Cardiac muscle cell (in vitro differentiated cells and primary cell): ENCODE results near the gene ATP1A4. TPM values are rescaled to one million over a fixed set of nuclear protein-coding genes. Genes with fewer than 3 reads are reported as not detected.
"Not testable (repeated sequence)": the region's sequence is repeated elsewhere in the genome, so short reads cannot be mapped to it uniquely, and the experiment has no call there.

Experiments
- DNase-seq, 2 donors: peaks; one replicate each; pipeline versions ENCODE4 v3.0.0 to v3.0.0-alpha.2; 2010 to 2017; ENCODE audit warnings: low read depth in 1 of 2, low spot score in 1 of 2
- H3K27ac ChIP-seq: fragments of 200-600 bp; sonication (generic); 2 replicates; pipeline ENCODE4 v1.5.1; 2016
- H3K27me3 ChIP-seq: fragments of 200-600 bp; sonication (generic); 2 replicates; pipeline ENCODE4 v1.6.0; 2016; ENCODE audit warnings: control low read depth
- H3K36me3 ChIP-seq: fragments of 200-600 bp; sonication (generic); 2 replicates; pipeline ENCODE4 v1.5.1; 2016; ENCODE audit warnings: control low read depth
- H3K4me1 ChIP-seq: fragments of 200-600 bp; sonication (generic); 2 replicates; pipeline ENCODE4 v1.8.1; 2017; ENCODE audit warnings: low read depth, mild to moderate bottlenecking, mixed run types
- H3K4me3 ChIP-seq: fragments of 200-600 bp; sonication (generic); 2 replicates; pipeline ENCODE4 v1.5.1; 2016; ENCODE audit warnings: mild to moderate bottlenecking
- H3K9me3 ChIP-seq: fragments of 200-600 bp; sonication (generic); 2 replicates; pipeline ENCODE4 v1.5.1; 2017; ENCODE audit warnings: low read depth, mild to moderate bottlenecking, control low read depth
- polyA plus RNA-seq: library from polyadenylated mRNA; unstranded; fragments of >200 nt; fragmentation: Nextera tagmentation; extraction: Ambion mirVana; gene quantifications from 2 replicates; pipeline ENCODE4 v1.2.1, GENCODE V29; 2016
- total RNA-seq: library from RNA; depleted of rRNA; stranded (reverse); fragments of >200 nt; gene quantifications from 2 replicates; pipeline ENCODE4 v1.2.3, GENCODE V29; 2016
- TF ChIP-seq, protein P1 (sequence below): IDR thresholded peaks from 2 replicates; pipeline ENCODE4 v1.5.1; 2012; ENCODE audit warnings: low read depth, mild to moderate bottlenecking, low read length

Gene ATP1A4
- total and polyA plus RNA-seq, 2 experiments from 2014 or later, result 0.21 to 0.57 TPM

DNA sequence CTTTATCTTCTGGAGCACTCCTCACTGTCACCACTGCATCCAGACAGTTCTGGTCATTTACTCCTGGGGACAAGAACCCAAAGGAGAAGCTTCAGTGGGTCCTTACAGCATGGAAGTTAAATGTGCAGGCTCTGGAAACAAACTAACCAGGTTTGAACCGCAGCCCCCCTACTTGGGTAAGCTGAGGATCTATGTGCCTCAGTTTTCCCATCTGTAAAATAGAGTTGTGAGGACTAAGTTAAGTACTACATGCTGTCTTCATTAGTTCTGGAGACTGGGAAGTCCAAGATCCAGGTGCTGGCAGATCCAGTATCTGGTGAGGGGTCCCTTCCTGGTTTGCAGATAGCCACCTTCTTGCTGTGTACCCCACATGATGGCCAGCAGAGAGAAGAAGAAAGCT is 43.9 kb upstream of the ATP1A4 start:
- TF ChIP-seq, protein P1, sequence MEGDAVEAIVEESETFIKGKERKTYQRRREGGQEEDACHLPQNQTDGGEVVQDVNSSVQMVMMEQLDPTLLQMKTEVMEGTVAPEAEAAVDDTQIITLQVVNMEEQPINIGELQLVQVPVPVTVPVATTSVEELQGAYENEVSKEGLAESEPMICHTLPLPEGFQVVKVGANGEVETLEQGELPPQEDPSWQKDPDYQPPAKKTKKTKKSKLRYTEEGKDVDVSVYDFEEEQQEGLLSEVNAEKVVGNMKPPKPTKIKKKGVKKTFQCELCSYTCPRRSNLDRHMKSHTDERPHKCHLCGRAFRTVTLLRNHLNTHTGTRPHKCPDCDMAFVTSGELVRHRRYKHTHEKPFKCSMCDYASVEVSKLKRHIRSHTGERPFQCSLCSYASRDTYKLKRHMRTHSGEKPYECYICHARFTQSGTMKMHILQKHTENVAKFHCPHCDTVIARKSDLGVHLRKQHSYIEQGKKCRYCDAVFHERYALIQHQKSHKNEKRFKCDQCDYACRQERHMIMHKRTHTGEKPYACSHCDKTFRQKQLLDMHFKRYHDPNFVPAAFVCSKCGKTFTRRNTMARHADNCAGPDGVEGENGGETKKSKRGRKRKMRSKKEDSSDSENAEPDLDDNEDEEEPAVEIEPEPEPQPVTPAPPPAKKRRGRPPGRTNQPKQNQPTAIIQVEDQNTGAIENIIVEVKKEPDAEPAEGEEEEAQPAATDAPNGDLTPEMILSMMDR, result no peak
- H3K9me3 ChIP-seq, result no peaks in the 10 kb centered on the region
- DNase-seq, result no peak
- H3K36me3 ChIP-seq, result no peaks in the 10 kb centered on the region
- H3K27ac ChIP-seq, result no peak overlapping the region
- no peaks in the 10 kb centered on the region for H3K27me3 ChIP-seq
- no peak overlapping the region for H3K4me3 ChIP-seq
- peaks cover 5% of the 10 kb centered on the region for H3K4me1 ChIP-seq

DNA sequence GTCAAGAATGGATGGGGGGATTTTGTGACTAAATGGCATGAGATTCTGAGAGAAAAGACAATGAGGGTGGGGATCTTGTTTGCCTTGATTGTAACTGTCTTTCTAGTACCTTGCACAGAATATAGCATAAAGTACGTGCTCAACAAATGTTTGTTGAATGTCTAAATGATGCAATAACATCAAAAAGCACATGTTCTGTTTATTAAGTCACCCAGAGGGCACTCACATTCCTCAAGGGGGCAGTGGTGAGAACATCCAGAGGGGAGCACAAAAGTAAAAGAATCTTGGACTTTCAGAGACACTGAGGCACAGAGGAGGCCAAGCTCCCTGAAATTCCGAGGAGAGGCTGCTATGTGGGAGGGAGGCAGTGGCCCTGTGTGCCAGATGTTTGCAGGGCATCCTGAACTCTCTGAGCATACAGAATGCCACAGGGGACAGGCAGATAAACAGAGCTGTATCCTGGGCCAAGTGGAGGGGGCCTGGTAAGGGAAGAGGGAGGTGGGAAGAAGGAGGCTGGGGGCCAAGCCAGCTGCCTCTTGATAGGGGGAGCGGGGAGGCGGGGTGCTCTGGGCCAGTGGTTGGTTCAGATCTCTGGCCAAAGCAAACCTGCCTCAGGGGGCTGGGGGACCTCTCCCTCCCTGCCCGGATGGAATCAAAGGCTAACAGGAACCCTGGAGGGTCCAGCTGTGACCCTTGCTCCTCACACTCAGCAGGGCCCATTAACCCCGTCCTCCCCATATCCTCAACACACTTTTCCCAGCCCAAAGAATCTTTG is 42.3 kb upstream of the ATP1A4 start:
- H3K4me1 ChIP-seq, result peaks cover 7% of the 10 kb centered on the region

DNA sequence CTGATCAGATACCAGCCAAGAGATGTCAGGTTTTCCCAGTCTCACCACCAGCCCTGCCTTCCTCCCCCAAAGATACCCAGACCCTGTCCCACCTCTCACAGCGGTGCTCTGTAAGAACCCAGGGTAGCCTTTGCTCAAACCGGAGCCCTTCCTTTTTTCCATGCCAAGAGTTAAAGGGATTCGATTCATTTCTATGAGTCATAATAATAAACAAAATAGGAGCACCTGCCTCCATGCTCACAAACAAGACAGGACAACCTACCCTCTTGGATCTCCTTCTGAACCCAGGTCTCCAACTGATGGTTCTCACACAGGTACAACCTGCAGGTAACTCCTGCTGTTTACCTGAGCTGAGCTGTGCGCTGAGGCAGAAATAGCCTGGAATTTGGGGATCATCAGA is 41.7 kb upstream of the ATP1A4 start:
- H3K27me3 ChIP-seq, result no peaks in the 10 kb centered on the region
- H3K36me3 ChIP-seq, result no peaks in the 10 kb centered on the region
- no peak overlapping the region for H3K4me3 ChIP-seq
- no peak overlapping the region for H3K27ac ChIP-seq
- no peaks in the 10 kb centered on the region for H3K9me3 ChIP-seq
- H3K4me1 ChIP-seq, result peaks cover 9% of the 10 kb centered on the region
- no peak for DNase-seq
- TF ChIP-seq, protein P1, result no peak

More for the DNA sequence above, 42.3 kb upstream of the ATP1A4 start:
- Histone ChIP-seq H3K36me3 (no peaks in the 10 kb centered on the region), H3K9me3 (no peaks in the 10 kb centered on the region), H3K27me3 (no peaks in the 10 kb centered on the region), H3K27ac (no peak overlapping the region), H3K4me3 (no peak overlapping the region)
- TF ChIP-seq, protein P1, result peak; percentile 60
- DNase-seq, result peak; percentile 63 to 74

DNA sequence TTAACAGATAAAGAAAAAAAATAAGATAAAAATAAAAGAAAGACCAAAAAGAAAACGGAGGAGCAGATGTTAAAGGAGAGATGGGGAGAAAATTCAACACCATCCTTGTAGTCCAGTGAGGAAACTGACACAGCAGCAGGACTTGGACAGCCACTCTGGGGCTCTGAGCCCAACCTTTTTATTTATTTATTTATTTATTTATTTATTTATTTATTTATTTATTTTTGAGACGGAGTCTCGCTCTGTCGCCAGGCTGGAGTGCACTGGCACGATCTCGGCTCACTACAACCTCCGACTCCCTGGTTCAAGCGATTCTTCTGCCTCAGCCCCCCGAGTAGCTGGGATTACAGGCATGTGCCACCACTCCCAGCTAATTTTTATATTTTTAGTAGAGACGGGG is 39.9 kb upstream of the ATP1A4 start:
- not testable (repeated sequence) for H3K27me3 ChIP-seq, H3K36me3 ChIP-seq, H3K9me3 ChIP-seq, H3K27ac ChIP-seq, H3K4me3 ChIP-seq, DNase-seq
- H3K4me1 ChIP-seq, result peaks cover 24% of the 10 kb centered on the region

DNA sequence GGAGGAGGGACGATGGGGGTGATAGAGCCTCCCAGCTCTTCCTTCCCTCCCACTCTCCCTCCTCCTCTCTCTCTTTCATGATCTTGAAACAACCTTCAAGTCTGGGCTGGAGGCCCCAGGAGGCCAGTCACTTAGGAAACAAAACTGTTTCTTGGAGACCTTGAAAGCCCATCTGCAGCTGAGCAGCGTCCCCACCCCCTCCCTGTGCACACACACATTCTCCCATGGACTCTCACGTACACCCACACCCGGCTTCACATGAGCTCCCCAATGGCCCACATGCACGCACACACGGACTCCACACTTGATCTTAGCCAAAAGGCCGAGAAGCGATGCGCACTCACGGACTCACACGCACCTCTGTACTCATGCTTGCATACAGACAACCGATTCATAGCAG is 39.0 kb upstream of the ATP1A4 start:
- Histone ChIP-seq H3K36me3 (no peaks in the 10 kb centered on the region), H3K27me3 (no peaks in the 10 kb centered on the region), H3K27ac (no peak overlapping the region), H3K4me3 (no peak overlapping the region), H3K9me3 (no peaks in the 10 kb centered on the region), H3K4me1 (peaks cover 33% of the 10 kb centered on the region)
- no peak for DNase-seq
- TF ChIP-seq, protein P1, result no peak

DNA sequence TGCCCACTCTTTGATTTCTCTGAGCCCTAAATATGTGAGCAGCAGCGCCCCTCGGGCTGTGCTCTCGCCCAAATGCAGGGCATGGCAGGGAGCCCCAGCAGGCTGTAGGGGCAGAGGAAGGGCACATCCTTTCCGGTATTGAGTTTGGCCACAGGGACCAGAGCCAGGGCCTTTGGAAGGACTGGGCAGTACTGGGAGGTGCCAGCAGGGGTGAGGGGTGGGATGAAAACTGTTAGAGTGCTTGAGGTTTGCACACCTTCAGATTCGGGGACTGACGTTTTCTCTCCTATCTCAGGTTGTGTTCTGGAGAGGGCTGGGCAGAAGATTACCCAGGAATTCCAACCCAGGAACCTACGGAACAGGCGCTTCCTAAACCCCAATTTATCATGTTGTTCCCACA is 38.0 kb upstream of the ATP1A4 start:
- TF ChIP-seq, protein P1, result no peak
- Histone ChIP-seq H3K27ac (peak overlapping the region; percentile 59), H3K9me3 (no peaks in the 10 kb centered on the region), H3K27me3 (no peaks in the 10 kb centered on the region), H3K4me3 (no peak overlapping the region), H3K4me1 (peaks cover 44% of the 10 kb centered on the region), H3K36me3 (no peaks in the 10 kb centered on the region)
- DNase-seq, result no peak
